Measurements from ENCODE around the gene GGNBP2. TPM values are rescaled to one million over a fixed set of nuclear protein-coding genes. Genes with fewer than 3 reads are reported as not detected.

GGNBP2 gene
- total RNA-seq, 2 donors from 2014 or later = 128 to 130 TPM

- Mint-ChIP-seq H3K9me3 (no peaks in the 10 kb centered on the region), H3K36me3 (peaks cover 18% of the 10 kb centered on the region), H3K4me1 (ENCODE audit: low read depth in 2 of 2) (peaks cover 23 to 24% of the 10 kb centered on the region in 2 donors), H3K27me3 (no peaks in the 10 kb centered on the region), H3K4me3 (no peak overlapping the region), H3K27ac (no peak overlapping the region)
- DNase-seq (ENCODE audit: low spot score) (no peak), ATAC-seq (no peak)
These were observed 15.6 kb upstream of the GGNBP2 start for GRCh38 chr17:36529121-36529520.

GRCh38 chr17:36532435-36532975 is 12.2 kb upstream of the GGNBP2 start:
- Mint-ChIP-seq H3K27ac (peak overlapping the region; percentile 10 to 93), H3K9me3 (no peaks in the 10 kb centered on the region), H3K4me3 (peak overlapping the region; percentile 3), H3K36me3 (peaks cover 4% of the 10 kb centered on the region), H3K27me3 (no peaks in the 10 kb centered on the region), H3K4me1 (ENCODE audit: low read depth in 2 of 2) (peaks cover 24 to 33% of the 10 kb centered on the region in 2 donors)
- no peak for ATAC-seq
- no peak for DNase-seq (ENCODE audit: low spot score)

GRCh38 chr17:36533935-36534839 is 10.5 kb upstream of the GGNBP2 start:
- no peaks in the 10 kb centered on the region for H3K9me3 Mint-ChIP-seq
- H3K27ac Mint-ChIP-seq = peak overlapping the region; percentile 87 to 93
- ATAC-seq (peak in 1 of 2 donors; percentile 17), DNase-seq (ENCODE audit: low spot score) (peak; percentile 70)
- peaks cover 24 to 33% of the 10 kb centered on the region in 2 donors for H3K4me1 Mint-ChIP-seq (ENCODE audit: low read depth in 2 of 2)
- H3K4me3 Mint-ChIP-seq = peak overlapping the region; percentile 96
- H3K27me3 Mint-ChIP-seq = no peaks in the 10 kb centered on the region
- H3K36me3 Mint-ChIP-seq = peaks cover 4% of the 10 kb centered on the region

GRCh38 chr17:36534840-36535668 is 9.7 kb upstream of the GGNBP2 start, which contains the start of the genes MYO19 and PIGW:
MYO19 (minus strand) TSS chr17:36534868; CDS start chr17:36532538, 2,330 bp downstream.
PIGW (plus strand) TSS chr17:36534987; CDS start chr17:36537102, 2,115 bp downstream.
- DNase-seq (ENCODE audit: low spot score) (peak; percentile 91), ATAC-seq (peak; percentile 92 to 93)
- peak within 1 kb of the TSS; percentile 87 to 93 for H3K27ac Mint-ChIP-seq
- H3K9me3 Mint-ChIP-seq = no peaks in the 10 kb centered on the region
- H3K27me3 Mint-ChIP-seq = no peaks in the 10 kb centered on the region
- peaks cover 26 to 31% of the 10 kb centered on the region in 2 donors for H3K4me1 Mint-ChIP-seq (ENCODE audit: low read depth in 2 of 2)
- peak within 1 kb of the TSS; percentile 96 for H3K4me3 Mint-ChIP-seq
- H3K36me3 Mint-ChIP-seq = peaks cover 4% of the 10 kb centered on the region

- H3K27me3 Mint-ChIP-seq = no peaks in the 10 kb centered on the region
- H3K36me3 Mint-ChIP-seq = peaks cover 4% of the 10 kb centered on the region
- DNase-seq (ENCODE audit: low spot score) (no peak), ATAC-seq (no peak)
- peaks cover 27 to 31% of the 10 kb centered on the region in 2 donors for H3K4me1 Mint-ChIP-seq (ENCODE audit: low read depth in 2 of 2)
- peak overlapping the region; percentile 87 to 93 for H3K27ac Mint-ChIP-seq
- no peaks in the 10 kb centered on the region for H3K9me3 Mint-ChIP-seq
- peak overlapping the region; percentile 96 for H3K4me3 Mint-ChIP-seq
These were observed 9.0 kb upstream of the GGNBP2 start for GRCh38 chr17:36535669-36536081.

- no peak overlapping the region for H3K4me3 Mint-ChIP-seq
- no peak overlapping the region for H3K27ac Mint-ChIP-seq
- H3K27me3 Mint-ChIP-seq = no peaks in the 10 kb centered on the region
- no peak for ATAC-seq
- no peak for DNase-seq (ENCODE audit: low spot score)
- no peaks in the 10 kb centered on the region for H3K36me3 Mint-ChIP-seq
- H3K9me3 Mint-ChIP-seq = no peaks in the 10 kb centered on the region
- H3K4me1 Mint-ChIP-seq (ENCODE audit: low read depth in 2 of 2) = peaks cover 15 to 17% of the 10 kb centered on the region in 2 donors
These were observed 4.0 kb upstream of the GGNBP2 start for GRCh38 chr17:36540696-36541095.

- peak overlapping the region; percentile 15 for H3K4me3 Mint-ChIP-seq
- no peak for ATAC-seq
- no peaks in the 10 kb centered on the region for H3K27me3 Mint-ChIP-seq
- peaks cover 13 to 30% of the 10 kb centered on the region in 2 donors for H3K4me1 Mint-ChIP-seq (ENCODE audit: low read depth in 2 of 2)
- DNase-seq (ENCODE audit: low spot score) = no peak
- H3K36me3 Mint-ChIP-seq = peaks cover 7% of the 10 kb centered on the region
- H3K27ac Mint-ChIP-seq = no peak overlapping the region
- no peaks in the 10 kb centered on the region for H3K9me3 Mint-ChIP-seq
These were observed 2.0 kb upstream of the GGNBP2 start for GRCh38 chr17:36542755-36543154.

- Mint-ChIP-seq H3K4me3 (peak overlapping the region; percentile 98), H3K36me3 (peaks cover 7% of the 10 kb centered on the region), H3K4me1 (ENCODE audit: low read depth in 2 of 2) (peaks cover 22 to 34% of the 10 kb centered on the region in 2 donors), H3K27ac (peak overlapping the region; percentile 94 to 98), H3K27me3 (no peaks in the 10 kb centered on the region), H3K9me3 (no peaks in the 10 kb centered on the region)
- no peak for ATAC-seq
- DNase-seq (ENCODE audit: low spot score) = no peak
These were observed 744 bp upstream of the GGNBP2 start for GRCh38 chr17:36544044-36544306.

GRCh38 chr17:36545077-36545464 is 352 bp downstream of the GGNBP2 start:
- Mint-ChIP-seq H3K27me3 (no peaks in the 10 kb centered on the region), H3K27ac (peak overlapping the region; percentile 94 to 98), H3K4me1 (ENCODE audit: low read depth in 2 of 2) (peaks cover 23 to 31% of the 10 kb centered on the region in 2 donors), H3K9me3 (no peaks in the 10 kb centered on the region), H3K36me3 (peaks cover 7% of the 10 kb centered on the region), H3K4me3 (peak overlapping the region; percentile 98)
- DNase-seq (ENCODE audit: low spot score) (no peak), ATAC-seq (no peak)

GRCh38 chr17:36545465-36546417 is 1.0 kb downstream of the GGNBP2 start:
- Mint-ChIP-seq H3K27ac (peak overlapping the region; percentile 94 to 98), H3K4me1 (ENCODE audit: low read depth in 2 of 2) (peaks cover 29 to 37% of the 10 kb centered on the region in 2 donors), H3K9me3 (no peaks in the 10 kb centered on the region), H3K36me3 (peaks cover 7% of the 10 kb centered on the region), H3K4me3 (peak overlapping the region; percentile 98), H3K27me3 (no peaks in the 10 kb centered on the region)
- peak; percentile 97 for DNase-seq (ENCODE audit: low spot score)
- ATAC-seq = peak; percentile 87 to 90

GRCh38 chr17:36546418-36547093 is 1.8 kb downstream of the GGNBP2 start:
- Mint-ChIP-seq H3K27me3 (no peaks in the 10 kb centered on the region), H3K9me3 (no peaks in the 10 kb centered on the region), H3K4me1 (ENCODE audit: low read depth in 2 of 2) (peaks cover 35 to 42% of the 10 kb centered on the region in 2 donors), H3K27ac (peak overlapping the region; percentile 94 to 98), H3K36me3 (peaks cover 7% of the 10 kb centered on the region), H3K4me3 (peak overlapping the region; percentile 98)
- no peak for DNase-seq (ENCODE audit: low spot score)
- ATAC-seq = no peak

GRCh38 chr17:36547776-36548175 is 3.1 kb downstream of the GGNBP2 start:
- Mint-ChIP-seq H3K4me1 (ENCODE audit: low read depth in 2 of 2) (peaks cover 39 to 42% of the 10 kb centered on the region in 2 donors), H3K27ac (peak overlapping the region; percentile 94 to 98), H3K9me3 (no peaks in the 10 kb centered on the region), H3K4me3 (peak overlapping the region; percentile 98), H3K36me3 (peaks cover 7% of the 10 kb centered on the region), H3K27me3 (no peaks in the 10 kb centered on the region)
- ATAC-seq (no peak), DNase-seq (ENCODE audit: low spot score) (no peak)

Measured in natural killer cell treated with Interleukin-12 subunit alpha and Interleukin-12 subunit beta and Interleukin-15 and Interleukin-18, amount 100 ng/mL, for 72 hours (primary cell).